Neural cell (in vitro differentiated cells): ENCODE data around the gene DNHD1. TPM values are rescaled to one million over a fixed set of nuclear protein-coding genes. Genes with fewer than 3 reads are reported as not detected.

Experiments used
- H2AFZ ChIP-seq: fragments of 200-600, 300-800 bp; sonication (generic), shearing (Covaris generic); 2 replicates; pipeline ENCODE4 v1.6.0; 2014; ENCODE audit warnings: low read depth, mild to moderate bottlenecking, antibody characterized with exemption, low read length, moderate library complexity
- H3F3A ChIP-seq: fragments of 200-600 bp; shearing (Covaris generic); 2 replicates; pipeline ENCODE4 v1.6.1; 2016; ENCODE audit warnings: mild to moderate bottlenecking, moderate library complexity, mixed read lengths, antibody characterized with exemption, low read length; ENCODE audit not compliant: insufficient read depth, poor library complexity, severe bottlenecking
- H3K27ac ChIP-seq: fragments of 200-600, 300-800 bp; sonication (generic), shearing (Covaris generic); 2 replicates; pipeline ENCODE4 v1.5.1; 2014; ENCODE audit warnings: mild to moderate bottlenecking, low read length, moderate library complexity
- H3K27me3 ChIP-seq: fragments of 300-800, 200-600 bp; sonication (generic), shearing (Covaris generic); 2 replicates; pipeline ENCODE4 v1.6.0; 2014; ENCODE audit warnings: mild to moderate bottlenecking, low read depth, low read length, moderate library complexity; ENCODE audit not compliant: insufficient read depth
- H3K36me3 ChIP-seq: fragments of 300-800, 200-600 bp; sonication (generic), shearing (Covaris generic); 2 replicates; pipeline ENCODE4 v1.5.1; 2014; ENCODE audit warnings: mild to moderate bottlenecking, antibody characterized with exemption, low read length, moderate library complexity; ENCODE audit not compliant: insufficient read depth
- H3K4me2 ChIP-seq: fragments of 300-800, 200-600 bp; sonication (generic), shearing (Covaris generic); 2 replicates; pipeline ENCODE4 v1.6.0; 2014; ENCODE audit warnings: mild to moderate bottlenecking, low read length
- H3K4me3 ChIP-seq: fragments of 300-800, 200-600 bp; sonication (generic), shearing (Covaris generic); 2 replicates; pipeline ENCODE4 v1.5.1; 2014; ENCODE audit warnings: mild to moderate bottlenecking, low read length, moderate library complexity
- H3K79me2 ChIP-seq: fragments of 200-600 bp; shearing (Covaris generic); replicated peaks from 2 replicates; pipeline ENCODE4 v1.6.0; 2014; ENCODE audit warnings: mild to moderate bottlenecking, low read length, moderate library complexity; ENCODE audit not compliant: insufficient read depth
- H3K9ac ChIP-seq: fragments of 300-800, 200-600 bp; sonication (generic), shearing (Covaris generic); 2 replicates; pipeline ENCODE4 v1.6.1; 2016; ENCODE audit warnings: mild to moderate bottlenecking, low read length, mixed read lengths
- H3K9me2 ChIP-seq: fragments of 200-600 bp; shearing (Covaris generic); 2 replicates; pipeline ENCODE4 v1.6.1; 2016; ENCODE audit warnings: mild to moderate bottlenecking, low read length, mixed read lengths; ENCODE audit not compliant: insufficient read depth
- H3K9me3 ChIP-seq: fragments of 200-600, 300-800 bp; sonication (generic), shearing (Covaris generic); 2 replicates; pipeline ENCODE4 v1.6.1; 2016; ENCODE audit warnings: mild to moderate bottlenecking, mixed run types, low read length, moderate library complexity, mixed read lengths
- H4K20me1 ChIP-seq: fragments of 200-600 bp; shearing (Covaris generic); 2 replicates; pipeline ENCODE4 v1.6.1; 2016; ENCODE audit warnings: mild to moderate bottlenecking, mixed run types; ENCODE audit not compliant: insufficient read depth
- EP300 ChIP-seq: fragments of 450-650 bp; conservative IDR thresholded peaks from 2 replicates; pipeline ENCODE4 v1.6.1; 2014; ENCODE audit warnings: antibody characterized with exemption, mild to moderate bottlenecking, moderate library complexity; ENCODE audit not compliant: poor library complexity, severe bottlenecking
- EZH2 ChIP-seq: fragments of 200-600, 300-800 bp; shearing (Covaris generic), sonication (generic); IDR thresholded peaks from 2 replicates; pipeline ENCODE4 v1.6.1; 2014; ENCODE audit warnings: antibody characterized with exemption, low read length, borderline replicate concordance, mild to moderate bottlenecking; ENCODE audit not compliant: insufficient read depth, poor library complexity, severe bottlenecking
- MXI1 ChIP-seq: fragments of 450-650 bp; conservative IDR thresholded peaks from 2 replicates; pipeline ENCODE4 v1.6.1; 2014; ENCODE audit warnings: antibody characterized with exemption, mild to moderate bottlenecking; ENCODE audit not compliant: poor library complexity, severe bottlenecking
- POLR2AphosphoS5 ChIP-seq: IDR thresholded peaks from 2 replicates; pipeline ENCODE4 v1.6.1; 2012
- RAD21 ChIP-seq: fragments of 450-650 bp; conservative IDR thresholded peaks from 2 replicates; pipeline ENCODE4 v1.6.1; 2014; ENCODE audit warnings: antibody characterized with exemption, mild to moderate bottlenecking, moderate library complexity
- SMC3 ChIP-seq: fragments of 450-650 bp; conservative IDR thresholded peaks from 2 replicates; pipeline ENCODE4 v1.6.1; 2014; ENCODE audit warnings: antibody characterized with exemption, mild to moderate bottlenecking, moderate library complexity; ENCODE audit not compliant: poor library complexity
- TAF1 ChIP-seq: IDR thresholded peaks from 2 replicates; pipeline ENCODE4 v1.6.1; 2012; ENCODE audit warnings: low read depth
- polyA plus RNA-seq: library from polyadenylated mRNA; depleted of rRNA; stranded (reverse); fragments of >200 nt; gene quantifications from 2 replicates; pipeline ENCODE4 v1.2.3, GENCODE V29; 2014
- TF ChIP-seq, protein P1 (sequence below): IDR thresholded peaks from 2 replicates; pipeline ENCODE4 v1.6.1; 2012; ENCODE audit warnings: borderline replicate concordance
- TF ChIP-seq, protein P2 (sequence below): fragments of 450-650 bp; IDR thresholded peaks from 2 replicates; pipeline ENCODE4 v1.5.1; 2014; ENCODE audit warnings: antibody characterized with exemption, mild to moderate bottlenecking, moderate library complexity; ENCODE audit not compliant: poor library complexity, severe bottlenecking

DNHD1 gene
- polyA plus RNA-seq, 1 donor from 2014 or later, result 5.1 TPM

DNA sequence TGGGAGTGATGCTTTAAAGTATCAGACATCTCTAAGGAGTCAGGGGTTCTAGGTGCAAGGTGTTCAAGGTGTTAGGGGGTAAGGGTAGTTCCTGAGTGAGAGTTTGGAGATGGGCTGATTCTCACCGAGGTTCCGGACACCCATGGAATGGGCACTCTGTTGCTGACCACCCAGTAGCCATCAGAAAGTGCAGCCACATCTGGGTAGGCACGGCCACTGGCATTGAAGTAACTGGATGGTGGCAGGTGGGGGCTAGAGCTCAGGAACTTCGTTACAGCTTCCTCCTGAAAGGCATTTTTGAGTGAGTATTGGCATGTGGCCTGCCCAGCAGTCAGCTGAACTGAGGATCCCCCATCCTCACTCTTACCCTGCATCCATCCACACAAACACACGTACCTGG is 118.0 kb downstream of the DNHD1 start:
- H3K79me2 ChIP-seq, result peaks cover 7% of the 10 kb centered on the region
- no peak overlapping the region for H3K27ac ChIP-seq
- no peak overlapping the region for H3K9ac ChIP-seq
- H2AFZ ChIP-seq, result no peak overlapping the region
- no peaks in the 10 kb centered on the region for H3K9me2 ChIP-seq
- peaks cover 4% of the 10 kb centered on the region for H3F3A ChIP-seq
- TF ChIP-seq RAD21 (no peak), TAF1 (no peak), EP300 (no peak), EZH2 (no peak), SMC3 (no peak), MXI1 (no peak), POLR2AphosphoS5 (no peak)
- TF ChIP-seq, protein P1, sequence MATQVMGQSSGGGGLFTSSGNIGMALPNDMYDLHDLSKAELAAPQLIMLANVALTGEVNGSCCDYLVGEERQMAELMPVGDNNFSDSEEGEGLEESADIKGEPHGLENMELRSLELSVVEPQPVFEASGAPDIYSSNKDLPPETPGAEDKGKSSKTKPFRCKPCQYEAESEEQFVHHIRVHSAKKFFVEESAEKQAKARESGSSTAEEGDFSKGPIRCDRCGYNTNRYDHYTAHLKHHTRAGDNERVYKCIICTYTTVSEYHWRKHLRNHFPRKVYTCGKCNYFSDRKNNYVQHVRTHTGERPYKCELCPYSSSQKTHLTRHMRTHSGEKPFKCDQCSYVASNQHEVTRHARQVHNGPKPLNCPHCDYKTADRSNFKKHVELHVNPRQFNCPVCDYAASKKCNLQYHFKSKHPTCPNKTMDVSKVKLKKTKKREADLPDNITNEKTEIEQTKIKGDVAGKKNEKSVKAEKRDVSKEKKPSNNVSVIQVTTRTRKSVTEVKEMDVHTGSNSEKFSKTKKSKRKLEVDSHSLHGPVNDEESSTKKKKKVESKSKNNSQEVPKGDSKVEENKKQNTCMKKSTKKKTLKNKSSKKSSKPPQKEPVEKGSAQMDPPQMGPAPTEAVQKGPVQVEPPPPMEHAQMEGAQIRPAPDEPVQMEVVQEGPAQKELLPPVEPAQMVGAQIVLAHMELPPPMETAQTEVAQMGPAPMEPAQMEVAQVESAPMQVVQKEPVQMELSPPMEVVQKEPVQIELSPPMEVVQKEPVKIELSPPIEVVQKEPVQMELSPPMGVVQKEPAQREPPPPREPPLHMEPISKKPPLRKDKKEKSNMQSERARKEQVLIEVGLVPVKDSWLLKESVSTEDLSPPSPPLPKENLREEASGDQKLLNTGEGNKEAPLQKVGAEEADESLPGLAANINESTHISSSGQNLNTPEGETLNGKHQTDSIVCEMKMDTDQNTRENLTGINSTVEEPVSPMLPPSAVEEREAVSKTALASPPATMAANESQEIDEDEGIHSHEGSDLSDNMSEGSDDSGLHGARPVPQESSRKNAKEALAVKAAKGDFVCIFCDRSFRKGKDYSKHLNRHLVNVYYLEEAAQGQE, result no peak
- TF ChIP-seq, protein P2, sequence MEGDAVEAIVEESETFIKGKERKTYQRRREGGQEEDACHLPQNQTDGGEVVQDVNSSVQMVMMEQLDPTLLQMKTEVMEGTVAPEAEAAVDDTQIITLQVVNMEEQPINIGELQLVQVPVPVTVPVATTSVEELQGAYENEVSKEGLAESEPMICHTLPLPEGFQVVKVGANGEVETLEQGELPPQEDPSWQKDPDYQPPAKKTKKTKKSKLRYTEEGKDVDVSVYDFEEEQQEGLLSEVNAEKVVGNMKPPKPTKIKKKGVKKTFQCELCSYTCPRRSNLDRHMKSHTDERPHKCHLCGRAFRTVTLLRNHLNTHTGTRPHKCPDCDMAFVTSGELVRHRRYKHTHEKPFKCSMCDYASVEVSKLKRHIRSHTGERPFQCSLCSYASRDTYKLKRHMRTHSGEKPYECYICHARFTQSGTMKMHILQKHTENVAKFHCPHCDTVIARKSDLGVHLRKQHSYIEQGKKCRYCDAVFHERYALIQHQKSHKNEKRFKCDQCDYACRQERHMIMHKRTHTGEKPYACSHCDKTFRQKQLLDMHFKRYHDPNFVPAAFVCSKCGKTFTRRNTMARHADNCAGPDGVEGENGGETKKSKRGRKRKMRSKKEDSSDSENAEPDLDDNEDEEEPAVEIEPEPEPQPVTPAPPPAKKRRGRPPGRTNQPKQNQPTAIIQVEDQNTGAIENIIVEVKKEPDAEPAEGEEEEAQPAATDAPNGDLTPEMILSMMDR, result no peak
- H4K20me1 ChIP-seq, result no peaks in the 10 kb centered on the region
- H3K4me2 ChIP-seq, result no peak overlapping the region
- H3K36me3 ChIP-seq, result no peaks in the 10 kb centered on the region
- H3K9me3 ChIP-seq, result no peaks in the 10 kb centered on the region
- no peaks in the 10 kb centered on the region for H3K27me3 ChIP-seq
- H3K4me3 ChIP-seq, result no peak overlapping the region

DNA sequence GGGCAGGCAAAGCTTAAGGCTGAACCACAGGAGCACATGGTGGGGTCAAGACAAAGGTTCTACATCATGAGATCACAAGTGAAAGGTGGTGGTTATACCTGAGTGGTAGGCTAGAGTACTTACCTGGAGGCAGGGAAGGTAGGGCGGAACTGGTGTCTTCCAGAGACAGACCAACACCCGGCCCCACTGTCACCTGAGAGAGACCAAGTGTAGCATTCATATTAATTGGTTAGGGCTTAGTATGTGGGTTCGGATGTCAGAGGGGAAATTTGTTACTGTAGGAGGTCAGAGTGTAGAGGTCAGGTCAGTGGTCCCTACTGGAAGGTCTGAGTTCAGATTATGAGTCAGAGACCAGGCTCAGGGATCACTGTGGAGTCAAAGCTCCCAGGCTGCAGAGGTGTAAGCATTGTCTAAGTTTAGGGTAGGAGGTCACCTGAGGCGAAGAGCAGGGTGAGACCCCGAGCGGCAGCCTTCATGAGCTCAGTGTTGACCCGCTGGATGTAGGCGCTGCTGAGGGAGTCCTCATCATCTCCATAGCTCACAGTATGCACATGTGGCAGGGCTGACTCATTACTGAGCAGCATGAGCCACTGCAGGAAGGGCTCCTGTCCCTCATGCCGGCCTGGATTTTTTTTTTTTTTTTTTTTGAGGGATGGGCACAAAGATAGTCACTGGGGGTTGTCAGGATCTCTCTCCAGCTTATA is 119.0 kb downstream of the DNHD1 start:
- H3K9me2 ChIP-seq, result no peaks in the 10 kb centered on the region
- no peak overlapping the region for H3K4me3 ChIP-seq
- no peaks in the 10 kb centered on the region for H3K27me3 ChIP-seq
- no peak overlapping the region for H2AFZ ChIP-seq
- peaks cover 4% of the 10 kb centered on the region for H3F3A ChIP-seq
- no peak overlapping the region for H3K9ac ChIP-seq
- peaks cover 3% of the 10 kb centered on the region for H3K79me2 ChIP-seq
- H3K4me2 ChIP-seq, result no peak overlapping the region
- H3K36me3 ChIP-seq, result no peaks in the 10 kb centered on the region
- H3K9me3 ChIP-seq, result no peaks in the 10 kb centered on the region
- no peak overlapping the region for H3K27ac ChIP-seq
- TF ChIP-seq POLR2AphosphoS5, result no peak
- TF ChIP-seq EZH2, result no peak
- no peak for TF ChIP-seq MXI1
- TF ChIP-seq, protein P2, result no peak
- no peak for TF ChIP-seq SMC3
- TF ChIP-seq TAF1, result no peak
- no peak for TF ChIP-seq RAD21
- TF ChIP-seq EP300, result no peak
- TF ChIP-seq, protein P1, result no peak
- no peaks in the 10 kb centered on the region for H4K20me1 ChIP-seq
